H1 (cell line): ENCODE data around the gene TBC1D22A. TPM values are rescaled to one million over a fixed set of nuclear protein-coding genes. Genes with fewer than 3 reads are reported as not detected.

Source experiments
- GTF2F1 ChIP-seq: IDR thresholded peaks from 2 replicates; pipeline ENCODE4 v1.6.1; 2012; ENCODE audit warnings: low read depth, low read length, improper control_type of control experiment, borderline replicate concordance
- NRF1 ChIP-seq: IDR thresholded peaks from 2 replicates; pipeline ENCODE4 v1.6.1; 2011; ENCODE audit warnings: mild to moderate bottlenecking, low read depth, low read length, improper control_type of control experiment
- SP4 ChIP-seq: IDR thresholded peaks from 2 replicates; pipeline ENCODE4 v1.6.1; 2012; ENCODE audit warnings: low read length, inconsistent platforms
- TEAD4 ChIP-seq: IDR thresholded peaks from 2 replicates; pipeline ENCODE4 v1.6.1; 2012; ENCODE audit warnings: low read depth, low read length, inconsistent platforms, mixed read lengths
- polyA plus RNA-seq, 7 experiments: library from polyadenylated mRNA; depleted of rRNA in 3 of 7; stranded (reverse) in 5 of 7; unstranded in 2 of 7; fragments of >200 nt in 5 of 7; fragments of 200-250 nt in 2 of 7; gene quantifications; 1 replicate in 5 of 7; 2 replicates in 1 of 7; 4 replicates in 1 of 7; pipeline versions ENCODE4 v1.2.1 to v1.2.3, GENCODE V29; 2011 to 2013; ENCODE audit warnings: missing spikeins in 2 of 7, mixed read lengths in 2 of 7
- total RNA-seq: library from RNA; stranded (reverse); fragmentation: NEBNext Ultra II Directional; extraction: Animal tissue kit (Norgen Biotek cat#: 25700); gene quantifications from 2 replicates; pipeline ENCODE4 v1.2.1, GENCODE V29; 2021

The TBC1D22A gene
- total and polyA plus RNA-seq, 2 of the 8 experiments (the other 6 are each of a cell fraction or from before 2014, with no cell fraction given) = 11.9 to 18.4 TPM

GRCh38 chr22:46878191-46878948, 115.9 kb downstream of the TBC1D22A start (continued):
- TF ChIP-seq NRF1 (no peak), SP4 (no peak), GTF2F1 (no peak), TEAD4 (no peak)
